Measurements from ENCODE around the gene COL19A1.

Gene COL19A1

GRCh38 chr6:70180901-70181599 lies 314.7 kb downstream of the COL19A1 start:
- DNase-seq: no peak

GRCh38 chr6:70183538-70183937 lies 317.2 kb downstream of the COL19A1 start:
- no peak for DNase-seq

GRCh38 chr6:70184723-70185122 lies 318.4 kb downstream of the COL19A1 start:
- DNase-seq: no peak

GRCh38 chr6:70186461-70186860 lies 320.1 kb downstream of the COL19A1 start:
- DNase-seq: no peak

GRCh38 chr6:70188202-70188601 lies 321.8 kb downstream of the COL19A1 start:
- no peak for DNase-seq

- DNase-seq: no peak
Measured at GRCh38 chr6:70194421-70194820, 328.1 kb downstream of the COL19A1 start.

- no peak for DNase-seq
Measured at GRCh38 chr6:70196531-70196930, 330.2 kb downstream of the COL19A1 start.

- no peak for DNase-seq
Measured at GRCh38 chr6:70198785-70199184, 332.4 kb downstream of the COL19A1 start.

- DNase-seq: no peak
Measured at GRCh38 chr6:70208235-70208790, 342.0 kb downstream of the COL19A1 start.

GRCh38 chr6:70210462-70210861 lies 344.1 kb downstream of the COL19A1 start:
- DNase-seq: no peak

GRCh38 chr6:70215460-70216108 lies 349.2 kb downstream of the COL19A1 start:
- no peak for DNase-seq

GRCh38 chr6:70216767-70217166 lies 350.4 kb downstream of the COL19A1 start:
- DNase-seq: no peak

GRCh38 chr6:70219943-70220613 lies 353.7 kb downstream of the COL19A1 start:
- no peak for DNase-seq

GRCh38 chr6:70221025-70221714 lies 354.8 kb downstream of the COL19A1 start:
- no peak for DNase-seq

GRCh38 chr6:70221715-70222438 lies 355.5 kb downstream of the COL19A1 start:
- no peak for DNase-seq

- DNase-seq: no peak
Measured at GRCh38 chr6:70222439-70222749, 356.0 kb downstream of the COL19A1 start.

- no peak for DNase-seq
Measured at GRCh38 chr6:70225055-70225454, 358.7 kb downstream of the COL19A1 start.

GRCh38 chr6:70231311-70231710 lies 365.0 kb downstream of the COL19A1 start:
- DNase-seq: no peak

GRCh38 chr6:70234561-70235236 lies 368.3 kb downstream of the COL19A1 start:
- no peak for DNase-seq

GRCh38 chr6:70236343-70236742 lies 370.0 kb downstream of the COL19A1 start:
- no peak for DNase-seq

- DNase-seq: no peak
Measured at GRCh38 chr6:70241031-70241430, 374.7 kb downstream of the COL19A1 start.

GRCh38 chr6:70241991-70242420 lies 375.6 kb downstream of the COL19A1 start:
- no peak for DNase-seq

Data from NCI-H524 treated with DMSO at 0.1 percent for 48 hours (cell line).